ENCODE results near the gene UPF1. TPM values are rescaled to one million over a fixed set of nuclear protein-coding genes. Genes with fewer than 3 reads are reported as not detected.
"Not testable (repeated sequence)": the region's sequence is repeated elsewhere in the genome, so short reads cannot be mapped to it uniquely, and the experiment has no call there.

Gene UPF1
- total RNA-seq, 1 experiment from 2014 or later = 21.1 TPM

DNA sequence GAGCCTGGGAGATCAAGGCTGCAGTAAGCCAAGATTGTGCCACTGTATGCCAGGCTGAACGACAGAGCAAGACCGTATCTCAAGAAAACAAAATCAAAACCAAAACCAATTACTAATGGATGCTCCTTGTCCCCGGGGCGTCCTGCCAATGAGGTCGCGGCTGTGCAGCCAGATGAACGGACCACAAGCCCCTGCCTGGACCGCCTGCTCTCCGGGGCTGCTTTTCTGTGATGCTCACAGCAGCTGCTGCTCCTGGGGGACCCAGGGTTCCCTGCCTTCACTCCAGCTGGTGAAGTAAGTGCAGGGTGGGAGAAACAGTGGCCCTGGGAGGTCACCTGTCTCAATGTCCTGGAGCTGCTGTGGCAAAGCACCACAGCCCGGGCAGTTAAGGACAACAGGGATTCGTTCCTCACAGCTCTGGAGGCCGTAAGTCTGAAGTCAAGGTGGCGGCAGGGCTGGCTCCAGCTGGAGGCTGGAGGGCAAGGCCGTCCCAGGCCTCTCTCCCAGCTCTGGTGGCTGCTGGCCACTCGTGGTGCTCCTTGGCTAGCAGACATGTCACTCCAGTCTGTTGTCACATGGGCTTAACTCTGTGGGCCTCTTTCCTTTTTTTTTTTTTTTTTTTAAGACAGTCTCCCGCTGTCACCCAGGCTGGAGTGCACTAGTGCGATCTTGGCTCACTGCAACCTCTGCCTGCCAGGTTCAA lies 77.3 kb downstream of the UPF1 start:
- DNase-seq (ENCODE audit: extremely low read depth, low read depth) = no peak

DNA sequence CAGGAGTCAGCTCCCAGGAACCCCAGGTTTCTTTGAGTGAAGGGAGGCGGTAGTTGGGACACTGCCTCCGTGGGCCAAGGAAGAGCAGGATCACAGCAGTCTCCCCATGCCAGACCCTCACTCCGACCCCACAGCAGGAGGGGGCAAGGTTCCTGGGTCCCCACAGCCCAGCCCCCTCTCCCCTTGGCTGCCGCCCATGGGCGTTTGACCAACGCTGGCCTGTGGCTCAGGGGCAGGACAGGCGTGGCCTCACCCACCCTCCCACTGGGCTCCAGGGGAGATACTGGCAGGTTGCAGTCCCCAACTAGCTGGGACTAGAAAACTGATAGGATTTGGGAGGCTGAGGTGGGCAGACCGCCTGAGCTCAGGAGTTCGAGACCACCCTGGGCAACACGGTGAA lies 78.3 kb downstream of the UPF1 start:
- DNase-seq (ENCODE audit: extremely low read depth, low read depth) = no peak

DNA sequence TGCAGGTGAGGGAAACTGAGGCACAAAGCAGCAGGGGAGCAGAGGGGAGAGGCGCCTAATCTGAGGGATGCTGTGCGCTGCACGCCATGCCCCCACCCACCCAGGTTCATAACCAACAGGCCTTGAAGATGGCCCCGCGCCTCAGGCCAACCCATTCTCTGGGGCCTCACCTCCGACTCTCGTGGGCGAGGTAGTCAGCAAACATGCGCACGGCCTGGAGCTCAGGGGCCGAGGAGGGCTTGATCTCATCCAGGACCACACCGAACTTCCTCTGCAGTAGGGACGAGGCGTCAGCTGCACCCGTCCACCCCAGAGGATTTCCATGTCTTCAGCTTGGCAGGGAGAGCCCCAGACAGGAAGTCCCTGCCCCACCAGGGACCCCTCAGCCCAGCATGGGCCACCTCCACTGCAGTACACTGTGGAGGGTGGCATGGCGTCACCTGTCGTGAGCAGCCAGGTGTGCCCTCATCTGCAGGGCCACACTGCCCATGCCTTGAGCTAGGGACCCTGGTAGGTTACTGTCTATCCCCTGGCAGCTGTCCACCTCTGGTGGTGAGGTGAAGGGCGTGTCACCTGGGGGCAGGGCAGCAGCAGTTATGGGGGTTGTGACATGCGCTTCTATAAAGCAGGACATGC lies 79.2 kb downstream of the UPF1 start:
- no peak for DNase-seq (ENCODE audit: extremely low read depth, low read depth)

DNA sequence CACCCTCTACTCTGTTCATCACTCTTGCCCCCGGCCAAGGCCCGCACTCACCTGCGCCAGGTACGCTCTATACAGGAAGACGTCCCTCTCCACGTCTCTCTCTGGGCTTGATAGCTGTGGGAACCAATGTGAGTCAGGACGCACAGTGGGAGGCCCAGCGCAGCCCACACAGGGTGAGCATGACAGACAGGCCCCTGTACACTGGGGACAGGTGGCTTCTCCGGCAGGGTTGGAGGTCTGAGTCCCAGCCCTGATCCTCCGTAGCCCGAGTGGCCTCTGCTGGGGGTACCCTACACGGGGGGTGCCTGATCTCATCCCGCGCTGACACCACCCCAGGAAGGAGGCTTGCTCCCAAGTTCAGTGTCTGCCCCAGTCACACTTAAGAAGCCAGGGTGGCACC lies 81.2 kb downstream of the UPF1 start:
- DNase-seq (ENCODE audit: extremely low read depth, low read depth) = no peak

DNA sequence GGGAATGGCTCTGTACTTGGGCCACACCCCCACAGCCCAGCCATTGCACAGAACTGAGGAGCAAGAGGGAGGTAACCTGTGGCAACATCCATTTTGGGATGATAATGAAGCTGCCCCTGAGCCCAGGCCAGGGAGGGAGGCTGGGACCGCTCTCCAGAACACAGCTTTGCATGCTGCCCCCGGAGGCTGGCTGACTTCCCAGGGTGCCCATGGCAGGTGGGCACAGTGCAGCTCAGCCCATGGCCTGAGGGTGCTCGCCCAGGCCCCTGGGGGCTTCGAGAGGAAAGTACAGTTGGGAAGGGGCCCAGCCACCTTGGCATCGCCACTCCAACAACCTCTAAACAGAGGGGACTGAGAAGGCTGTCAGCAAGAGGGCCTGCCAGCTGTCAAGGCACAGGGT lies 81.7 kb downstream of the UPF1 start:
- no peak for DNase-seq (ENCODE audit: extremely low read depth, low read depth)

DNA sequence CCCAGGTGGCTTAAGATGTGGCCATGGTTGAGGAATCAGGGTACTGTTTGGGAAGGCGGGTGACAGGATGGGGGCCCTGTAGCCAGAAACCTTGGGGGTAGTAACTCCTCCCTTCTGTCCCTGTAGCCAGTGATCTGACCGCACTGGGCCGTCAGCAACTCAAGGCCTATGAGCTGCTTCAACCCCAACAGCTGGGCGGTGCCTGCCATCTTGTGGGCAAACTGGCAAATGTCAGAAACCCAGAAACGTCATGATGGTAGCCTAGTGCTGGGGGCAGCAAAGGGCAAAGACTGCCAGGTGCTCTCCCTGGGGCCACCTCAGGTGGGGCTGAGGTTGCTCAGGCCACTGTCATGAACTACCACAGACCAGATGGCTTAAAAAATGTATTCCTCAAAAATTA lies 83.9 kb downstream of the UPF1 start:
- DNase-seq (ENCODE audit: extremely low read depth, low read depth) = peak; percentile 43

DNA sequence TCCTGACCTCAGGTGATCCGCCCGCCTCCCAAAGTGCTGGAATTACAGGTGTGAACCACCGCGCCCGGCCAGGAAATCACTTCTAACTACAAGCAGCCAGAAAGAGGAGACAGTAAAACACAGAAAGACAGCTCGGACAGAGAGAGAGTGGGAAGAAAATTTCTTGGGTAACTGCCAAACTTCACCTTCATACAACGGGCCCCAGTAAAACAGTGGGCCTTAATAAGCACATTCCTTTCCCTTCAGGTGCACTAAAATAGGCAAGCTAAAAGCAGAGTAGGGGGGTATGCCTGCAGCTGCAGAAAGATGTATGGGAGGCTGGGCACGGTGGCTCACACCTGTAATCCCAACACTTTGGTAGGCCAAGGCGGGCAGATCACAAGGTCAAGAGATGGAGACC lies 85.8 kb downstream of the UPF1 start:
- not testable (repeated sequence) for DNase-seq (ENCODE audit: extremely low read depth, low read depth)

Other genes with a start within 250 kb of the UPF1 start
- 27.9 and 46.6 TPM in 2 replicates for gene REX1BD, start 243.2 kb upstream of the UPF1 start, total RNA-seq (2014; rRNA removed; shearing (Covaris generic))
- 91.3 and 109 TPM in 2 replicates for gene CRLF1, start 225.2 kb upstream of the UPF1 start, total RNA-seq (2014; rRNA removed; shearing (Covaris generic))
- 3.9 and 7.7 TPM in 2 replicates for gene TMEM59L, start 219.1 kb upstream of the UPF1 start, total RNA-seq (2014; rRNA removed; shearing (Covaris generic))
- gene KLHL26, start 194.9 kb upstream of the UPF1 start, total RNA-seq (2014; rRNA removed; shearing (Covaris generic)) = 6.4 and 6.6 TPM in 2 replicates
- gene CRTC1, start 148.3 kb upstream of the UPF1 start, total RNA-seq (2014; rRNA removed; shearing (Covaris generic)) = 2.9 and 3.2 TPM in 2 replicates
- gene COMP, start 40.7 kb upstream of the UPF1 start, total RNA-seq (2014; rRNA removed; shearing (Covaris generic)) = not detected in 2 replicates
- 5.2 and 7.0 TPM in 2 replicates for gene CERS1, start 64.2 kb downstream of the UPF1 start, total RNA-seq (2014; rRNA removed; shearing (Covaris generic))
- 131 and 141 TPM in 2 replicates for gene COPE, start 87.4 kb downstream of the UPF1 start, total RNA-seq (2014; rRNA removed; shearing (Covaris generic))
- gene DDX49, start 87.8 kb downstream of the UPF1 start, total RNA-seq (2014; rRNA removed; shearing (Covaris generic)) = 38.9 and 41.5 TPM in 2 replicates
- gene HOMER3, start 109.3 kb downstream of the UPF1 start, total RNA-seq (2014; rRNA removed; shearing (Covaris generic)) = 17.8 and 18.1 TPM in 2 replicates
- 29.6 and 29.9 TPM in 2 replicates for gene SUGP2, start 201.6 kb downstream of the UPF1 start, total RNA-seq (2014; rRNA removed; shearing (Covaris generic))
- 19.8 and 22.4 TPM in 2 replicates for gene ARMC6, start 201.6 kb downstream of the UPF1 start, total RNA-seq (2014; rRNA removed; shearing (Covaris generic))
- gene SLC25A42, start 232.0 kb downstream of the UPF1 start, total RNA-seq (2014; rRNA removed; shearing (Covaris generic)) = 0.87 and 1.6 TPM in 2 replicates